AG09319 (cell line): Measurements from ENCODE around the gene KLF6.

ENCODE experiments used
- DNase-seq: peaks from one replicate; pipeline ENCODE4 v3.0.0-alpha.2; 2010; ENCODE audit warnings: low read depth; ENCODE audit errors: extremely low read depth
- TF ChIP-seq, protein P1 (sequence below): IDR thresholded peaks from 2 replicates; pipeline ENCODE4 v1.5.1; 2011; ENCODE audit warnings: low read depth, mild to moderate bottlenecking, inconsistent platforms, low read length, moderate library complexity

KLF6 gene

DNA sequence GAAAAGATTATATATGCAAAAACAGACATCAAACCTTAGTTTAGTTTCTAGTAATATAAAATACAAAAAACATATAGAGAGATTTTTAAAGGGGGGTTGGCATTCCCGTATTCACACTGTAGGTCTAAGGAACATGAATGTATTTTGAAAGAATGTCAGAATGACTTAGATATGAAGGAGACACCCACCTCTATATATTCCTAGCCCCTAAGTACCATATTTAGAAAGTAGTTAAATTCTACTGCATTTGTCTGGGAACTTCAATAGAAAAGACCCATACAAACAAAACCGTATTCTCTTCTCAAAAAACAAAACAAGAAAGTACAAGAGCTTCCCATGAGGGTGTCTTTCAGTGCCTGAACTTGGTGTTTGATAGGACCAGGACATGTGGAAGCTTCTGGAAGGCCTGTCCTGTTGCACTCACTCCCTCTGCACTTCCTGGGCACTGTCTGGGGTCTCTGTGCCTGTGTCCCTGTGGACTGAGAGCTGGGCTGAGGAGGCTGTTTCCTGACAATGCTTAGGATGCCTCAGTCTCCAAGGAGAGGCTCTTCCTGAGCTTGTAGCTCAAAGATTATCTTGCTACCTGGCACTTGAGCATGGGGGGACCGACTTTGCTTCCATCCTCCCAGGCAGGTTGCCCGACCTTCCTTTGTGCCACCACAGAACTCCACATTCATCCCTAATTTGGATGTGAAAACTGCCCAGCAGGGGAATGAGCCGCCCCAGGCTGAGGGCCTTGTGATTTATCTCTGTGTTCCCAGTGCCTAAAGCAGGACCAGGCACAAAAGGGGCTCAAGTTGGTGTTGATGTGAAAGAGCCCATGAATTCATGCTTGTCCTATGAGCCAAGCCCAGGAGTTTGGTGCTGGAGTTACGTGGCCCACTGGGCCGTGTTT lies 44.4 kb upstream of the KLF6 start:
- TF ChIP-seq, protein P1, sequence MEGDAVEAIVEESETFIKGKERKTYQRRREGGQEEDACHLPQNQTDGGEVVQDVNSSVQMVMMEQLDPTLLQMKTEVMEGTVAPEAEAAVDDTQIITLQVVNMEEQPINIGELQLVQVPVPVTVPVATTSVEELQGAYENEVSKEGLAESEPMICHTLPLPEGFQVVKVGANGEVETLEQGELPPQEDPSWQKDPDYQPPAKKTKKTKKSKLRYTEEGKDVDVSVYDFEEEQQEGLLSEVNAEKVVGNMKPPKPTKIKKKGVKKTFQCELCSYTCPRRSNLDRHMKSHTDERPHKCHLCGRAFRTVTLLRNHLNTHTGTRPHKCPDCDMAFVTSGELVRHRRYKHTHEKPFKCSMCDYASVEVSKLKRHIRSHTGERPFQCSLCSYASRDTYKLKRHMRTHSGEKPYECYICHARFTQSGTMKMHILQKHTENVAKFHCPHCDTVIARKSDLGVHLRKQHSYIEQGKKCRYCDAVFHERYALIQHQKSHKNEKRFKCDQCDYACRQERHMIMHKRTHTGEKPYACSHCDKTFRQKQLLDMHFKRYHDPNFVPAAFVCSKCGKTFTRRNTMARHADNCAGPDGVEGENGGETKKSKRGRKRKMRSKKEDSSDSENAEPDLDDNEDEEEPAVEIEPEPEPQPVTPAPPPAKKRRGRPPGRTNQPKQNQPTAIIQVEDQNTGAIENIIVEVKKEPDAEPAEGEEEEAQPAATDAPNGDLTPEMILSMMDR = no peak
- DNase-seq = no peak

DNA sequence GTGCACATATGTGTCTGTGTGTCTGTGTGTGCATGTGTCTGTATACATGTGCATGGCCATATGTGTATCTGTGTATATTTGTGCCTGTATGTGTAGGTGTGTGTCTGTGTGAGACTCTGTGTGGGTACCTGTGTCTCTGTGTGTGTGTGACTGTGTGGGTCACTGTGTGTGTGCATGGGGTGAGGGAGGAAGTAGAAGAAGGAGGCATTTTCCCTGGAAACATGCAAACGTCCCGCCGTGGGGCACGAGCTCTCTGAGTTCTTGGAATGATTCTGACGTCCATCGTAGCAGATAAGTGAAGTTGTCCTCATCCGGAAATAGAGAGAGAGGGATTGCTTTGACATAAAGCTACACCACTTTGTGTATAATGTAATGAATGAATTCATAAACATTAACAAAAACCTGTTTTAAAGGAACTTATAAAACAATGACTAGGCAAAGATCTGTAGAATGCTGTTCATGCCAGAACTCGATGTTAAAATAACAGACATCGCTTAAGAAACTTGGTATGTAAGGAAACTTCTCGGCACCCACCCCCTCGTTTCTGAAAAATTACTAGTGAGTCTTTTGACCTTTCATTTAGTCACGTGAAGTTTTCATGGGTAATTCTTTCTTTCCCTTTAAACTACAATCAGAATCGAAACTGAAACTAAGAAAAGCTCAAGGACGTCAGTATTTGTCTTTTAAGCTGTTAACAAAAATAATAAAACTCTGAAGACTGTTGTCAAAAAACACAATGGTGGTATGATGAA lies 43.6 kb upstream of the KLF6 start:
- TF ChIP-seq, protein P1 = no peak
- no peak for DNase-seq

DNA sequence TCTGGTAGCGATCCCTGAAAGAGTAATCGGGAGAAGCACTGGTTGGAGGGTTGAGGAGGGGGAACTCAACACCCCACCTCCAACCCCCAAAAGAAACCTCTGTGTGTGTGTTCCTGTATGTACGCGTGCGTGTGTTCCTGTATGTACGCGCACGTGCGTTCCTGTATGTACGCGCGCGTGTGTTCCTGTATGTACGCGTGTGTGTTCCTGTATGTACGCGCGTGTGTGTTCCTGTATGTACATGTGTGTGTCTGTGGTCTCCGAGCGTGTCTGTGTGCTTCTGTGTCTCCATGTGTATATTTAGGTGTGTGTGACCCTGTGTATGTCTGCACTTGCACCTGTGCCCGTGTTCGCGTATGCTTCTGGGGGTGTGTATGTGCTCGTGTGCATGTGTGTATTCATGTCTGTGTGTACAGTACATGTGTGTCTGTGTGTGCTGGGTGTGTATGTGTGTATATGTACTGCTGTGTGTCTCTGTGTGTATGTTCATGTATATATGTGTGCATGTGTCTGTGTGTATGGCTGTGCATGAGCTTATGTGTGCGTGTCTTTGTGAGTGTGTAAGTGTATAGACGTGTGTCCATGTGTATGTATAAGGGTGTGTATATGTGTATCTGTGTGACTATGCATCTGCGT lies 42.9 kb upstream of the KLF6 start:
- no peak for DNase-seq
- TF ChIP-seq, protein P1 = no peak

DNA sequence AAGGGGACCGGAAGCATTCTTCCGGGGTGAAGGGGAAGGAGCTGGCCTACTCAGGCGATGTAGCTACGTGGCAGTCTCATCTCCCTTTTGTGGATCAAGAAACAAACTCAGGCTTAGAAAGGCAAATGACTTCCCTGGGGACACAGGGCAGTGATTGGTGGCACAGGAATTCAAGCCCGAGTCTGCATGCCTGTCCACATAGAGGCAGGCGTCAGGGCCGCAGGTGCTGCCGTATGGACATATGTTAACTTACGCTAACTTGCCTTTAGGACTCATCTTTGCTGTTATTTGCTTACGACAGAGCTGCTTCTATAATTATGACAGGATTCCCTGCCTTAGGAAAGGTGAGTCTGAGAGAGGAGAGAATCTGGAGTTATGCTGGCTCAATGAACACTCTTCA lies 42.3 kb upstream of the KLF6 start:
- no peak for DNase-seq
- TF ChIP-seq, protein P1 = no peak

DNA sequence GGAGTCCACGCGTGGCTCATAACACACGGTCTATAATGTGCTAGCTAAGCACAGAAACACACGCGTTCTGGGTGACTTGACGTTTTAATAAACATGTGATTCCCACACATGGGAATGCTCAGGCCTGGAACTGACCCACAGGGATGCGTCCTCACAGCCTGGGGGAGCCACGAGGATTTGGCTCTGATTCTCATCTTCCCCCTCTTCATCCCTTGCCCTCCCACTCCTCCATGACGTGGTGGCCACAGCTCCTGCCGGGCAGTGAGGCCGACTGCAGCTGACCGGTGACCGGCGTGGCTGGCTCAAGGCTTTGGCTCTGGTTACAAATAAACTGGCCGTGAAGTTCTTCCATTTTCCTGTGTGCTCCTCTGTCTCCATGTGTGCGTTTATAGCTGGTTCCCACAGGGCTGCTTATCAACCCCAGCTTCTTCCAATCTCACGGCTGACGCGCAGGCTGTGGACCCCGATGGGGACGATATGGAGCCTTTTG lies 40.9 kb upstream of the KLF6 start:
- no peak for DNase-seq
- TF ChIP-seq, protein P1 = no peak; the same call in 1 of the 2 replicates

DNA sequence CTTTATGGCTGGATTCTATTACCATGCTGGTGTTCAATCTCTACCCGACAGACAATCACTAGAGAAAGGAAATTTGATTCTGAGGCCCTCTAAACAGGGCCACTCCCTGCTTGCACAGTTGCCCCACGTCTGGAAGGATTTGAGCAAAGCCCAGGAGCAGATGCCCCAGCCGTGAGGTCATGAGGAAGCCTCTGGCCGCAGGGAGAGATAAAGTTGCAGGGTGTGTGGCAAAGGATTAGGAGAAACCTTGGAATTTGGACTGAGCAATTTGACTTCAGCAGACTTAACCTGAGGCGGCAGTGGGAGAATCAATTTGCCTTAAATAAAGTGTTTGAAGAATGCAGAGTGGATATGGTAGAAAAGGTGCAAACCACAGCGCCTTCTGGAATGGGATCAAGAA lies 40.2 kb upstream of the KLF6 start:
- no peak for DNase-seq
- TF ChIP-seq, protein P1 = no peak
